Testis (tissue), 2 donors: ENCODE results near the gene RECQL5.

Experiments used
- CTCF ChIP-seq, 3 experiments: fragments of 450-650 bp in 2 of 3; fragments of 200-600 bp in 1 of 3; sonication (generic) in 1 of 3; IDR thresholded peaks; one replicate each; pipeline ENCODE4 v1.5.1; 2016 to 2019; ENCODE audit warnings: antibody characterized with exemption in 3 of 3, mild to moderate bottlenecking in 2 of 3, moderate library complexity in 1 of 3
- POLR2A ChIP-seq: fragments of 450-650 bp; IDR thresholded peaks from one replicate; pipeline ENCODE4 v1.6.1; 2017; ENCODE audit warnings: antibody characterized with exemption, mild to moderate bottlenecking, moderate library complexity

GRCh38 chr17:75640556-75641119 is 26.3 kb downstream of the RECQL5 start:
- TF ChIP-seq CTCF (IDR thresholded peaks at IDR 0.05) (no peak), POLR2A (no peak)
